CD4-positive, alpha-beta memory T cell (primary cell): ENCODE measurements around the gene GSK3A. TPM values are rescaled to one million over a fixed set of nuclear protein-coding genes. Genes with fewer than 3 reads are reported as not detected.

Source experiments
- CTCF ChIA-PET: fragments of 350-600 bp; sonication (Branson Sonifier 250); formaldehyde crosslinking; loops from one replicate; lab custom pipeline; 2021; ENCODE audit warnings: inconsistent platforms; ENCODE audit not compliant: partially characterized antibody; lab: Charles Lee
- POLR2A ChIA-PET: fragments of 350-600 bp; sonication (Branson Sonifier 250); formaldehyde crosslinking; loops from one replicate; lab custom pipeline; 2021; ENCODE audit not compliant: partially characterized antibody; lab: Charles Lee
- DNase-seq, 5 donors: peaks; one replicate each; pipeline versions ENCODE4 v3.0.0 to v3.0.0-alpha.2; 2020 to 2022; ENCODE audit warnings: mixed read lengths in 1 of 5
- H3K27ac ChIP-seq: one replicate; pipeline ENCODE4 v1.7.0; 2013; ENCODE audit warnings: low read depth, low read length
- H3K27me3 ChIP-seq: 2 replicates; pipeline ENCODE4 v1.7.0; 2013; ENCODE audit warnings: mild to moderate bottlenecking, low read length, moderate library complexity; ENCODE audit not compliant: insufficient read depth
- H3K36me3 ChIP-seq: 2 replicates; pipeline ENCODE4 v1.7.0; 2013; ENCODE audit warnings: mild to moderate bottlenecking, low read length, moderate library complexity; ENCODE audit not compliant: insufficient read depth
- H3K4me1 ChIP-seq: 2 replicates; pipeline ENCODE4 v1.7.0; 2013; ENCODE audit warnings: mild to moderate bottlenecking, low read length, moderate library complexity; ENCODE audit not compliant: insufficient read depth
- H3K4me3 ChIP-seq, 2 donors: one replicate each; pipeline ENCODE4 v1.7.0; 2013; ENCODE audit warnings: low read length in 2 of 2, mild to moderate bottlenecking in 1 of 2
- H3K9me3 ChIP-seq, 2 donors: one replicate each; pipeline ENCODE4 v1.7.0; 2013; ENCODE audit warnings: low read length in 2 of 2, control low read depth in 1 of 2; ENCODE audit not compliant: control insufficient read depth in 1 of 2
- H3K27ac Mint-ChIP-seq, 7 donors: one replicate each; pipeline ENCODE4 v1.8.0; 2020 to 2021; ENCODE audit warnings: mixed read lengths in 7 of 7, mild to moderate bottlenecking in 6 of 7, inconsistent platforms in 3 of 7, moderate library complexity in 3 of 7
- H3K27me3 Mint-ChIP-seq, 2 donors: one replicate each; pipeline ENCODE4 v1.8.0; 2020 to 2021; ENCODE audit warnings: mixed read lengths in 2 of 2
- H3K36me3 Mint-ChIP-seq, 2 donors: one replicate each; pipeline ENCODE4 v1.8.0; 2020 to 2021; ENCODE audit warnings: mixed read lengths in 2 of 2, inconsistent platforms in 1 of 2, mild to moderate bottlenecking in 1 of 2
- H3K4me1 Mint-ChIP-seq, 4 donors: one replicate each; pipeline ENCODE4 v1.8.0; 2020 to 2021; ENCODE audit warnings: mixed read lengths in 4 of 4, mild to moderate bottlenecking in 1 of 4
- H3K4me3 Mint-ChIP-seq, 8 donors: one replicate each; pipeline ENCODE4 v1.8.0; 2020 to 2021; ENCODE audit warnings: mixed read lengths in 8 of 8, mild to moderate bottlenecking in 7 of 8, moderate library complexity in 6 of 8, inconsistent platforms in 3 of 8
- H3K9me3 Mint-ChIP-seq, 8 donors: one replicate each; pipeline ENCODE4 v1.8.0; 2020 to 2021; ENCODE audit warnings: mixed read lengths in 8 of 8, mild to moderate bottlenecking in 5 of 8, inconsistent platforms in 3 of 8, moderate library complexity in 1 of 8
- intact Hi-C: fragments of 100-400 bp; cut with micrococcal nuclease; formaldehyde crosslinking; loops from one replicate; pipeline ENCODE4 v1.15.1; 2023
- polyA plus RNA-seq, 2 donors: library from polyadenylated mRNA; unstranded; fragments of 300-500 nt; fragmentation: Illumina TruSeq; gene quantifications; one replicate each; pipeline ENCODE4 v1.2.3, GENCODE V29; 2021
- total RNA-seq, 2 experiments: library from RNA; stranded (reverse); gene quantifications; one replicate each; pipeline ENCODE4 v1.2.3, GENCODE V29; 2021

The GSK3A gene
- total and polyA plus RNA-seq, 4 experiments from 2014 or later = 10.0 to 38.9 (median 30.0) TPM

DNA sequence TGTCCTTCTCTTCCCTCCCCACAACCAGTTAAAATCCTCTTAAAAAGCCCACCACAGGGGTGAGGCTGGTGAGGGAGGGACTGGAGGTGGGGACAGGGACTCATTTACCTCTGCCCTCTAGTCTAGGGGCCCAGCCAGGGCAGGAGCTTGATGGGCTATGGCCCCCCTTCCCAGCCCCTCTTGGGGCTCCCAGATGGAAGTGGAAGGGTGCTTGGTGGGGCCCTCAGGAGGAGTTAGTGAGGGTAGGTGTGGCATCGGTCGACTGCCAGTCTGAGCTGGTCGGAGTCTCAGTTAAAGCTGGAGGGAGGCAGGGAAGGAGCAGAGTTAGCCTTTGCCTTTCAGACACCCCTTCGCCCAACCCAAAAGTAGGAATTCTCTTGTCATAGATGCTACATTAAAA, 11.8 kb downstream of the GSK3A start:
- no peak for DNase-seq
- peaks cover 35 to 83% of the 10 kb centered on the region in 2 donors for H3K36me3 Mint-ChIP-seq
- POLR2A ChIA-PET = interaction anchor here (1.0 to 1.7 kb wide), 3 partner anchors 10 to 65 kb away, joined by 3 to 9 read pairs (median 4); partner anchors contain the start of gene GSK3A
- Histone ChIP-seq H3K4me1 (peaks cover 3% of the 10 kb centered on the region), H3K9me3 (no peaks in the 10 kb centered on the region), H3K27me3 (no peaks in the 10 kb centered on the region), H3K27ac (no peak overlapping the region), H3K36me3 (peaks cover 72% of the 10 kb centered on the region), H3K4me3 (no peak overlapping the region)
- intact Hi-C loops = no loop called here
- no peaks in the 10 kb centered on the region for H3K9me3 Mint-ChIP-seq
- H3K4me3 Mint-ChIP-seq = no peak overlapping the region
- no peaks in the 10 kb centered on the region for H3K27me3 Mint-ChIP-seq
- peak overlapping the region in 1 of 7 donors; percentile 50 for H3K27ac Mint-ChIP-seq
- H3K4me1 Mint-ChIP-seq = peaks cover 9 to 13% (median 10%) of the 10 kb centered on the region in 4 donors
- CTCF ChIA-PET = interaction anchor here (1.0 to 1.5 kb wide), 3 partner anchors 11 to 98 kb away, joined by 3 to 4 read pairs (median 4); partner anchors contain the start of genes GSK3A and POU2F2

DNA sequence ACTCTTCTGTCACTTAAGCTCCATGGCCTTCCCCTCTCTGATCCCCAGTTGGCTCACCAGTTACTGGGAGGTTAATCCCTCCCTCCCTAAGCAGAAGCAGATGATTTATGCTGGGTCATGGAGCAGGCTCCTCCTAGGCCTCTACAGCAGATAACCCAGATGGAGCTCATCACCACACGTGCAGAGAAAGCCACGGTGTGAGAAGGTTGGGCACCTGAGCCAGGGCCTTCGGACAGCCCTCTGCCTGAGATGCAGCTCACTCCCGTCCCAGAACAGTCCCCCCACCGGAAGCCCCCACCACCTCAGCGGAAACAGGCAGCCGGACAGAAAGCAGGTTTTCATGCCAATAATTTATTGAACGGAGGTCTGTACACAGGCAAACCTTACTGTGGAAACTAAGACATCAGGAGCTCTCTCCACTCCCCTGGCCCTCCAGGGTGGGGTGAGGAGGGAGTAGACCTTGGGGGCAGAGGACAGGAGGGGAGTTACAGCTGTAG, 12.5 kb downstream of the GSK3A start:
- H3K27ac Mint-ChIP-seq = peak overlapping the region in 5 of 7 donors; percentile 36 to 73 (median 65)
- H3K27me3 Mint-ChIP-seq = no peaks in the 10 kb centered on the region
- no peak overlapping the region for H3K4me3 ChIP-seq
- peak in 1 of 5 donors; percentile 5 for DNase-seq
- H3K27ac ChIP-seq = peak overlapping the region; percentile 21
- peaks cover 75% of the 10 kb centered on the region for H3K36me3 ChIP-seq
- no peaks in the 10 kb centered on the region for H3K9me3 Mint-ChIP-seq
- intact Hi-C loops = no loop called here
- ChIA-PET CTCF (interaction anchor here (0.8 to 1.5 kb wide), 4 partner anchors 12 to 121 kb away, joined by 3 to 4 read pairs (median 4); partner anchors contain the start of genes GSK3A and POU2F2), POLR2A (interaction anchor here (1.0 to 1.7 kb wide), 4 partner anchors 9 to 65 kb away, joined by 3 to 9 read pairs (median 4); partner anchors contain the start of gene GSK3A)
- no peaks in the 10 kb centered on the region for H3K9me3 ChIP-seq
- peaks cover 3% of the 10 kb centered on the region for H3K4me1 ChIP-seq
- peak overlapping the region in 1 of 8 donors; percentile 41 for H3K4me3 Mint-ChIP-seq
- H3K27me3 ChIP-seq = no peaks in the 10 kb centered on the region
- peaks cover 37 to 79% of the 10 kb centered on the region in 2 donors for H3K36me3 Mint-ChIP-seq
- peaks cover 9 to 12% (median 10%) of the 10 kb centered on the region in 4 donors for H3K4me1 Mint-ChIP-seq

DNA sequence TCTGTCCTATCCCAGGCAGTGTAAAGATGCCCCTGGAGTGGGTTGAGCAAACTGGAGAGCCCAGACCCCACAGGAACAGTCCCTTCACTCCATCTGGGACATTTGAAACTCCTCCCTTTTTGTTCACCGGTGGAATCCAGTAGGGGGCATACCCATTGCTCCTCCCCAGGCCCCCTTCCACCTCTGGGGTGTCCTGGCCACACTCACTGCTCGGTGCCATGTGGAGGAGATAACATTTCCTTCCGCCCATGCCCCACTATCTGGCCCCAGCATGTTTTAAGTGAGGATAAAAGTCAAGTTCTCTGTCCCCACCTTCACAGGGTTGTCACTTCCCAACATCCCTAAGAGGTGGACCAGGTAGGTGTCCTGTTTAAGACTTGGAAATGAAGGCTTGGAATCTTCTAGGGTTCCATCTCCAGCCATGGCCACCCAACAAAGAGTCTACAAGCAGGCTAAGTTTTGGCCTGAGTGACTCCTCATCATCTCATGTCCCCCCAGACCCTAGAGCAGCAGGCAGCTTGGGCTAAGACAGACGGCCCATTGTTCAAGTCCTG, 13.0 kb downstream of the GSK3A start:
- POLR2A ChIA-PET = interaction anchor here (1.4 to 1.7 kb wide), 2 partner anchors 10 to 12 kb away, joined by 5 to 9 read pairs; partner anchors contain the start of gene GSK3A
- no peaks in the 10 kb centered on the region for H3K9me3 Mint-ChIP-seq

DNA sequence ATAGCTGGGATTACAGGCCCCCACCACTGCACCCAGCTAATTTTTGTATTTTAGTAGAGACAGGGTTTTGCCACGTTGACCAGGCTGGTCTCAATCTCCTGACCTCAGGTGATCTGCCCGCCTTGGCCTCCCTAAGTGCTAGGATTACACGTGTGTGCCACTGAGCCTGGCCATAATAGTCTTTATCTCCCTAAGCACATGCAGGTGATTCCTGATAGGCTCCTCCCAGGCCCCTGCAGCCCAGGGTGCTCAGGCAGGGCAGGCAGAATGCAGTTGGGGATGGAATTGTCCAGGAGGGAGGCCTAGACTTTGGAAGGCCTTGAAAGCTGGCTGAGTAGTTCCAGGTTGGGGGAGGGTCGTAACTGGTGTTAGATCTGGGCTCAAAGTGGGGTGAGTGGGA, 13.8 kb downstream of the GSK3A start:
- H3K4me3 Mint-ChIP-seq = no peak overlapping the region
- H3K27me3 Mint-ChIP-seq = no peaks in the 10 kb centered on the region
- Histone ChIP-seq H3K9me3 (no peaks in the 10 kb centered on the region), H3K36me3 (peaks cover 72% of the 10 kb centered on the region), H3K4me1 (peaks cover 3% of the 10 kb centered on the region), H3K27me3 (no peaks in the 10 kb centered on the region), H3K27ac (no peak overlapping the region), H3K4me3 (no peak overlapping the region)
- POLR2A ChIA-PET = interaction anchor here (1.0 to 1.1 kb wide), 2 partner anchors 14 to 29 kb away, joined by 3 to 4 read pairs; partner anchors contain the start of gene GSK3A
- peak overlapping the region in 3 of 7 donors; percentile 64 to 76 (median 69) for H3K27ac Mint-ChIP-seq
- H3K9me3 Mint-ChIP-seq = no peaks in the 10 kb centered on the region
- CTCF ChIA-PET = interaction anchor here (1.4 kb wide), 1 partner anchor 28 kb away, joined by 3 read pairs; no protein-coding TSS in a partner anchor
- peaks cover 35 to 77% of the 10 kb centered on the region in 2 donors for H3K36me3 Mint-ChIP-seq
- intact Hi-C loops = no loop called here
- H3K4me1 Mint-ChIP-seq = peaks cover 9 to 14% (median 11%) of the 10 kb centered on the region in 4 donors
- no peak for DNase-seq

More for the DNA sequence above, 13.0 kb downstream of the GSK3A start:
- Mint-ChIP-seq H3K27me3 (no peaks in the 10 kb centered on the region), H3K4me1 (peaks cover 9 to 14% (median 11%) of the 10 kb centered on the region in 4 donors), H3K27ac (peak overlapping the region in 5 of 7 donors; percentile 36 to 73 (median 65)), H3K4me3 (no peak overlapping the region), H3K36me3 (peaks cover 40 to 79% of the 10 kb centered on the region in 2 donors)
- H3K27me3 ChIP-seq = no peaks in the 10 kb centered on the region
- H3K4me1 ChIP-seq = peaks cover 3% of the 10 kb centered on the region
- no peaks in the 10 kb centered on the region for H3K9me3 ChIP-seq
- H3K27ac ChIP-seq = peak overlapping the region; percentile 21
- peaks cover 76% of the 10 kb centered on the region for H3K36me3 ChIP-seq
- no peak overlapping the region for H3K4me3 ChIP-seq
- intact Hi-C loops = no loop called here
- CTCF ChIA-PET = interaction anchor here (0.8 to 1.0 kb wide), 2 partner anchors 97 to 121 kb away, joined by 3 read pairs; partner anchors contain the start of gene POU2F2
- peak in 1 of 5 donors; percentile 16 for DNase-seq

DNA sequence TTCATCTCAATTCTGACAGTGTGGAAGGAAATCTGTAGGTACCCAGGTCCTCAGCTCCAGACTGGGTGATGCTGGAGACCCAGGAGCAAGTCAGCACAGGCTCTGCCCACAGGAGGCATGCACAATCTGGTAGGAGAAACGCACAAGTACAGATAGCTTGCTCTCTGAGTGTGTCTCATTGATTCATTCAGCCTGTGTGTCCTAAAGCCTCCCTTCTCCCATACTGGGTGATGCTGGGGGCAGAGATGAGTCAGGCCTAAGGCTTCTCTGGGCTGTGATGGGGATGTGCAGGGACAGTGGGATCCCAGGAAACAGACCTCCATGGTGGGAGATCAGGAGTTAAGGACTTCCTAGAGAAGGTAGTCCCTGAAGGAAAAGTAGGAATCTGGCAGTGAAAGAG, 15.5 kb downstream of the GSK3A start:
- Histone ChIP-seq H3K27me3 (no peaks in the 10 kb centered on the region), H3K9me3 (no peaks in the 10 kb centered on the region), H3K4me1 (peaks cover 3% of the 10 kb centered on the region), H3K4me3 (no peak overlapping the region), H3K27ac (no peak overlapping the region), H3K36me3 (peaks cover 55% of the 10 kb centered on the region)
- Mint-ChIP-seq H3K36me3 (peaks cover 23 to 69% of the 10 kb centered on the region in 2 donors), H3K9me3 (no peaks in the 10 kb centered on the region), H3K27ac (peak overlapping the region in 3 of 7 donors; percentile 42 to 58 (median 55)), H3K4me3 (no peak overlapping the region), H3K27me3 (no peaks in the 10 kb centered on the region), H3K4me1 (peaks cover 15 to 26% (median 19%) of the 10 kb centered on the region in 4 donors)
- ChIA-PET CTCF (interaction anchor here (0.5 to 1.3 kb wide), 3 partner anchors 8 to 118 kb away, joined by 3 to 4 read pairs (median 4); no protein-coding TSS in a partner anchor), POLR2A (interaction anchor here (0.6 to 1.8 kb wide), 5 partner anchors 9 to 1941 kb away, joined by 3 to 6 read pairs (median 4); no protein-coding TSS in a partner anchor)
- peak in 1 of 5 donors; percentile 11 for DNase-seq
- intact Hi-C loops = no loop called here

DNA sequence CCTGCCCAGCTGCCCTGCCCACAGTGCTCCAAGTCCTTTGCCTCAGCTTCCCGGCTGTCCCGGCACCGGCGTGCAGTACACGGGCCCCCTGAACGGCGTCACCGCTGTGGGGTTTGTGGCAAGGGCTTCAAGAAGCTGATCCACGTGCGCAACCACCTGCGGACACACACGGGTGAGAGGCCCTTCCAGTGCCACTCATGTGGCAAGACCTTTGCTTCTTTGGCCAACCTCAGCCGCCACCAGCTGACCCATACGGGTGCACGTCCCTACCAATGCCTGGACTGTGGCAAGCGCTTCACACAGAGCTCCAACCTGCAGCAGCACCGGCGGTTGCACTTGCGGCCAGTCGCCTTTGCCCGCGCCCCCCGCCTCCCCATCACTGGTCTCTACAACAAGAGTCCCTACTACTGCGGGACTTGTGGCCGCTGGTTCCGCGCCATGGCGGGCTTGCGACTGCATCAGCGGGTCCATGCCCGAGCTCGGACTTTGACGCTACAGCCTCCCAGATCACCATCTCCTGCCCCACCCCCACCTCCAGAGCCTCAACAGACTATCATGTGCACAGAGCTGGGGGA, 16.6 kb downstream of the GSK3A start:
- Mint-ChIP-seq H3K9me3 (no peaks in the 10 kb centered on the region), H3K27ac (no peak overlapping the region), H3K27me3 (no peaks in the 10 kb centered on the region), H3K4me1 (peaks cover 16 to 32% (median 22%) of the 10 kb centered on the region in 4 donors), H3K4me3 (no peak overlapping the region), H3K36me3 (peaks cover 21 to 58% of the 10 kb centered on the region in 2 donors)
- Histone ChIP-seq H3K27ac (no peak overlapping the region), H3K9me3 (no peaks in the 10 kb centered on the region), H3K4me1 (peaks cover 8% of the 10 kb centered on the region), H3K27me3 (no peaks in the 10 kb centered on the region), H3K4me3 (no peak overlapping the region), H3K36me3 (peaks cover 50% of the 10 kb centered on the region)
- peak in 1 of 5 donors; percentile 31 for DNase-seq
- CTCF ChIA-PET = interaction anchor here (1.2 to 1.3 kb wide), 2 partner anchors 10 to 117 kb away, joined by 4 read pairs; no protein-coding TSS in a partner anchor
- intact Hi-C loops = no loop called here
- POLR2A ChIA-PET = interaction anchor here (0.9 to 1.8 kb wide), 5 partner anchors 9 to 117 kb away, joined by 3 to 6 read pairs (median 3); no protein-coding TSS in a partner anchor
